Islet of Langerhans (tissue), 1 donor: ENCODE measurements around the gene DOCK9.

Experiments
- FAIRE-seq: peaks from one replicate; lab custom pipeline; 2011; peaks lifted over from hg19 to GRCh38; lab: Jason Lieb, UNC

DOCK9 gene

GRCh38 chr13:98795220-98795619 is 182.6 kb downstream of the DOCK9 start:
- no peak for FAIRE-seq

- no peak for FAIRE-seq
Observed at GRCh38 chr13:98794498-98794897, 183.4 kb downstream of the DOCK9 start.

- no peak for FAIRE-seq
Observed at GRCh38 chr13:98792785-98793495, 184.9 kb downstream of the DOCK9 start.

- no peak for FAIRE-seq
Observed at GRCh38 chr13:98792321-98792720, 185.5 kb downstream of the DOCK9 start.

- no peak for FAIRE-seq
Observed at GRCh38 chr13:98791611-98792010, 186.3 kb downstream of the DOCK9 start.

- no peak for FAIRE-seq
Observed at GRCh38 chr13:98787996-98788395, 189.9 kb downstream of the DOCK9 start.

- FAIRE-seq, result no peak
Observed at GRCh38 chr13:98787173-98787572, 190.7 kb downstream of the DOCK9 start.

- no peak for FAIRE-seq
Observed at GRCh38 chr13:98786023-98786422, 191.8 kb downstream of the DOCK9 start.

- FAIRE-seq, result no peak
Observed at GRCh38 chr13:98785405-98785804, 192.5 kb downstream of the DOCK9 start.

- FAIRE-seq, result no peak
Observed at GRCh38 chr13:98784666-98785065, 193.2 kb downstream of the DOCK9 start.

- FAIRE-seq, result no peak
Observed at GRCh38 chr13:98783856-98784478, 193.9 kb downstream of the DOCK9 start.

- FAIRE-seq, result no peak
Observed at GRCh38 chr13:98782654-98783053, 195.2 kb downstream of the DOCK9 start.

- FAIRE-seq, result no peak
Observed at GRCh38 chr13:98781905-98782304, 196.0 kb downstream of the DOCK9 start.

GRCh38 chr13:98781470-98781869 is 196.4 kb downstream of the DOCK9 start:
- FAIRE-seq, result no peak

GRCh38 chr13:98781045-98781444 is 196.8 kb downstream of the DOCK9 start:
- FAIRE-seq, result no peak

GRCh38 chr13:98780451-98780850 is 197.4 kb downstream of the DOCK9 start:
- no peak for FAIRE-seq

GRCh38 chr13:98779695-98780094 is 198.2 kb downstream of the DOCK9 start:
- no peak for FAIRE-seq

- FAIRE-seq, result no peak
Observed at GRCh38 chr13:98778749-98779148, 199.1 kb downstream of the DOCK9 start.

GRCh38 chr13:98776644-98777043 is 201.2 kb downstream of the DOCK9 start:
- FAIRE-seq, result no peak

GRCh38 chr13:98775844-98776598 is 201.8 kb downstream of the DOCK9 start:
- FAIRE-seq, result no peak

GRCh38 chr13:98775386-98775785 is 202.5 kb downstream of the DOCK9 start:
- FAIRE-seq, result no peak

- FAIRE-seq, result no peak
Observed at GRCh38 chr13:98774776-98775175, 203.1 kb downstream of the DOCK9 start.

GRCh38 chr13:98773921-98774320 is 203.9 kb downstream of the DOCK9 start:
- no peak for FAIRE-seq
